Stomach (tissue), 4 donors: ENCODE data around the gene PRR23A.

Experiments
- EP300 ChIP-seq: sonication (generic); formaldehyde crosslinking; IDR thresholded peaks from one replicate; pipeline ENCODE4 v1.6.1; 2017; ENCODE audit warnings: antibody characterized with exemption
- POLR2A ChIP-seq, 4 donors: fragments of 450-650 bp; IDR thresholded peaks; one replicate each; pipeline ENCODE4 v1.6.1; 2016; ENCODE audit warnings: antibody characterized with exemption in 4 of 4, control low read depth in 2 of 4, mild to moderate bottlenecking in 1 of 4, moderate library complexity in 1 of 4

GRCh38 chr3:138971766-138972320 lies 34.2 kb downstream of the PRR23A start:
- TF ChIP-seq POLR2A (IDR thresholded peaks at IDR 0.05) = no peak
- no peak for TF ChIP-seq EP300
